SK-N-SH (cell line): Measurements from ENCODE around the gene KLF15. TPM values are rescaled to one million over a fixed set of nuclear protein-coding genes. Genes with fewer than 3 reads are reported as not detected.

ENCODE experiments used
- CTCF ChIA-PET: fragments of 300-600, 350-600 bp; formaldehyde crosslinking; extraction: SDS; loops from one replicate; lab custom pipeline; 2021; lab: Yijun Ruan, JAX
- POLR2A ChIA-PET: fragments of 350-600 bp; sonication (Branson Sonifier 250); formaldehyde crosslinking; extraction: SDS; loops from one replicate; lab custom pipeline; 2020; ENCODE audit warnings: antibody characterized with exemption, inconsistent platforms; lab: Yijun Ruan, JAX
- DNase-seq: peaks from one replicate; pipeline ENCODE4 v3.0.0; 2012
- H2AFZ ChIP-seq: fragments of 200-600 bp; sonication (generic); 2 replicates; pipeline ENCODE4 v1.8.1; 2016; ENCODE audit warnings: antibody characterized with exemption, mild to moderate bottlenecking, low read depth
- H3F3A ChIP-seq: fragments of 200-600 bp; sonication (generic); replicated peaks from 2 replicates; pipeline ENCODE3; 2016; ENCODE audit warnings: antibody characterized with exemption, mild to moderate bottlenecking; ENCODE audit not compliant: insufficient read depth
- H3K27ac ChIP-seq, 2 experiments: fragments of 200-500 bp in 1 of 2; fragments of 200-600 bp in 1 of 2; sonication (Bioruptor generic) in 1 of 2; sonication (generic), shearing (Covaris generic) in 1 of 2; 2 replicates each; pipeline versions ENCODE4 v1.5.1 to v1.6.1; 2014 to 2016; ENCODE audit warnings: low read depth in 2 of 2, inconsistent platforms in 1 of 2, low read length in 1 of 2, mild to moderate bottlenecking in 1 of 2, mixed read lengths in 1 of 2
- H3K27me3 ChIP-seq: fragments of 200-600 bp; sonication (generic), shearing (Covaris generic); 2 replicates; pipeline ENCODE4 v1.6.1; 2016; ENCODE audit warnings: mixed run types; ENCODE audit not compliant: insufficient read depth
- H3K36me3 ChIP-seq, 2 experiments: fragments of 200-500 bp in 1 of 2; fragments of 200-600 bp in 1 of 2; sonication (Bioruptor generic) in 1 of 2; sonication (generic) in 1 of 2; replicated peaks in 1 of 2; 2 replicates each; pipeline versions ENCODE3 to v1.5.1; 2014 to 2016; ENCODE audit warnings: low read length in 1 of 2, mild to moderate bottlenecking in 1 of 2; ENCODE audit not compliant: insufficient read depth in 2 of 2, control insufficient read depth in 1 of 2
- H3K4me1 ChIP-seq, 2 experiments: fragments of 200-500 bp in 1 of 2; fragments of 200-600 bp in 1 of 2; sonication (Bioruptor generic) in 1 of 2; sonication (generic), shearing (Covaris generic) in 1 of 2; 2 replicates each; pipeline versions ENCODE4 v1.5.1 to v1.6.1; 2014 to 2016; ENCODE audit warnings: low read depth in 1 of 2, low read length in 1 of 2, mixed run types in 1 of 2; ENCODE audit not compliant: insufficient read depth in 2 of 2, control insufficient read depth in 1 of 2
- H3K4me2 ChIP-seq: fragments of 200-600 bp; sonication (generic), shearing (Covaris generic); 2 replicates; pipeline ENCODE4 v1.6.1; 2017; ENCODE audit warnings: mixed run types
- H3K4me3 ChIP-seq, 2 experiments: fragments of 200-500 bp in 1 of 2; fragments of 200-600 bp in 1 of 2; sonication (Bioruptor generic) in 1 of 2; sonication (generic), shearing (Covaris generic) in 1 of 2; 2 replicates each; pipeline versions ENCODE4 v1.5.1 to v1.8.1; 2014 to 2016; ENCODE audit warnings: low read depth in 2 of 2, inconsistent platforms in 1 of 2, low read length in 1 of 2, mild to moderate bottlenecking in 1 of 2, mixed read lengths in 1 of 2, moderate library complexity in 1 of 2
- H3K79me2 ChIP-seq: fragments of 200-600 bp; sonication (generic); 2 replicates; pipeline ENCODE4 v1.8.1; 2017; ENCODE audit warnings: mild to moderate bottlenecking; ENCODE audit not compliant: insufficient read depth
- H3K9ac ChIP-seq: fragments of 200-600 bp; sonication (generic); 2 replicates; pipeline ENCODE4 v1.6.1; 2017; ENCODE audit warnings: mixed run types
- H3K9me2 ChIP-seq: fragments of 200-600 bp; sonication (generic); 2 replicates; pipeline ENCODE4 v1.6.1; 2017; ENCODE audit warnings: mixed run types
- H3K9me3 ChIP-seq: fragments of 200-600 bp; sonication (generic); 2 replicates; pipeline ENCODE4 v1.6.1; 2017; ENCODE audit warnings: mixed run types, mild to moderate bottlenecking, moderate library complexity
- H4K20me1 ChIP-seq: fragments of 200-600 bp; sonication (generic); 2 replicates; pipeline ENCODE4 v1.6.1; 2017; ENCODE audit warnings: mild to moderate bottlenecking, mixed run types; ENCODE audit not compliant: insufficient read depth
- EP300 ChIP-seq, 2 experiments: IDR thresholded peaks; 2 replicates each; pipeline versions ENCODE4 v1.4.0 to v1.6.1; 2012; ENCODE audit warnings: borderline replicate concordance in 1 of 2, low read depth in 1 of 2, low read length in 1 of 2
- EZH2phosphoT487 ChIP-seq: fragments of 200-600 bp; sonication (generic); IDR thresholded peaks from 2 replicates; pipeline ENCODE4 v1.6.1; 2017; ENCODE audit warnings: low read depth, mixed run types, mild to moderate bottlenecking, antibody characterized with exemption, moderate library complexity, borderline replicate concordance
- FOXJ3 ChIP-seq: sonication (generic); formaldehyde crosslinking; IDR thresholded peaks from 2 replicates; pipeline ENCODE4 v1.5.1; 2020; ENCODE audit warnings: mild to moderate bottlenecking, missing genetic modification reagents
- GABPA ChIP-seq: IDR thresholded peaks from 2 replicates; pipeline ENCODE4 v1.4.0; 2012; ENCODE audit warnings: low read depth, mild to moderate bottlenecking
- JUND ChIP-seq: IDR thresholded peaks from 2 replicates; pipeline ENCODE4 v1.4.0; 2012
- MEF2A ChIP-seq: IDR thresholded peaks from 2 replicates; pipeline ENCODE4 v1.4.0; 2012; ENCODE audit warnings: low read depth, borderline replicate concordance
- NFIC ChIP-seq: IDR thresholded peaks from 2 replicates; pipeline ENCODE4 v1.4.0; 2012; ENCODE audit warnings: borderline replicate concordance
- POLR2AphosphoS5 ChIP-seq: IDR thresholded peaks from 2 replicates; pipeline ENCODE4 v1.6.1; 2012; ENCODE audit warnings: low read depth, low read length
- RFX5 ChIP-seq: IDR thresholded peaks from 2 replicates; pipeline ENCODE4 v1.6.1; 2012; ENCODE audit warnings: mild to moderate bottlenecking, improper control_type of control experiment, low read length
- SIN3A ChIP-seq: IDR thresholded peaks from 2 replicates; pipeline ENCODE4 v1.6.1; 2012; ENCODE audit warnings: low read depth, mild to moderate bottlenecking, low read length, moderate library complexity, borderline replicate concordance
- TAF1 ChIP-seq: IDR thresholded peaks from 2 replicates; pipeline ENCODE4 v1.6.1; 2012; ENCODE audit warnings: low read depth, mild to moderate bottlenecking, low read length, moderate library complexity, borderline replicate concordance
- TCF12 ChIP-seq: IDR thresholded peaks from 2 replicates; pipeline ENCODE4 v1.4.0; 2012
- YY1 ChIP-seq: IDR thresholded peaks from 2 replicates; pipeline ENCODE4 v1.4.0; 2012; ENCODE audit warnings: low read depth, mild to moderate bottlenecking
- WGBS: methylation state at CpG from one replicate; pipeline ENCODE4 v1.1.6; 2017; ENCODE audit warnings: low lambda C conversion rate; 5-methylcytosine and 5-hydroxymethylcytosine counted together
- polyA plus RNA-seq, 3 experiments: library from polyadenylated mRNA; depleted of rRNA; stranded (reverse); fragments of >200 nt; gene quantifications; 2 replicates each; pipeline ENCODE4 v1.2.3, GENCODE V29; 2012
- TF ChIP-seq, protein P1 (sequence below): fragments of 150-350 bp; IDR thresholded peaks from 2 replicates; pipeline ENCODE4 v1.6.1; 2016; ENCODE audit warnings: mild to moderate bottlenecking, low read depth, low read length
- TF ChIP-seq, protein P2 (sequence below): IDR thresholded peaks from 2 replicates; pipeline ENCODE4; 2012
- TF ChIP-seq, protein P3 (sequence below): fragments of 200-600 bp; sonication (generic); IDR thresholded peaks from 2 replicates; pipeline ENCODE4 v1.6.1; 2017; ENCODE audit warnings: antibody characterized with exemption, mild to moderate bottlenecking, moderate library complexity
- TF ChIP-seq, protein P4 (sequence below): IDR thresholded peaks from 2 replicates; pipeline ENCODE4 v1.4.0; 2012; ENCODE audit warnings: low read depth
- TF ChIP-seq, protein P5 (sequence below): fragments of 150-350 bp; IDR thresholded peaks from 2 replicates; pipeline ENCODE4 v1.6.1; 2017; ENCODE audit warnings: antibody characterized with exemption, low read length, low read depth, borderline replicate concordance
- TF ChIP-seq, protein P6 (sequence below): IDR thresholded peaks from 2 replicates; pipeline ENCODE4 v1.6.1; 2012; ENCODE audit warnings: mild to moderate bottlenecking, low read depth, low read length, moderate library complexity
- TF ChIP-seq, protein P7 (sequence below): IDR thresholded peaks from 2 replicates; pipeline ENCODE4 v1.4.0; 2012; ENCODE audit warnings: low read depth, borderline replicate concordance

The KLF15 gene
- polyA plus RNA-seq, 1 of the 3 experiments (the other 2 are of a cell fraction) = 0.28 TPM

DNA sequence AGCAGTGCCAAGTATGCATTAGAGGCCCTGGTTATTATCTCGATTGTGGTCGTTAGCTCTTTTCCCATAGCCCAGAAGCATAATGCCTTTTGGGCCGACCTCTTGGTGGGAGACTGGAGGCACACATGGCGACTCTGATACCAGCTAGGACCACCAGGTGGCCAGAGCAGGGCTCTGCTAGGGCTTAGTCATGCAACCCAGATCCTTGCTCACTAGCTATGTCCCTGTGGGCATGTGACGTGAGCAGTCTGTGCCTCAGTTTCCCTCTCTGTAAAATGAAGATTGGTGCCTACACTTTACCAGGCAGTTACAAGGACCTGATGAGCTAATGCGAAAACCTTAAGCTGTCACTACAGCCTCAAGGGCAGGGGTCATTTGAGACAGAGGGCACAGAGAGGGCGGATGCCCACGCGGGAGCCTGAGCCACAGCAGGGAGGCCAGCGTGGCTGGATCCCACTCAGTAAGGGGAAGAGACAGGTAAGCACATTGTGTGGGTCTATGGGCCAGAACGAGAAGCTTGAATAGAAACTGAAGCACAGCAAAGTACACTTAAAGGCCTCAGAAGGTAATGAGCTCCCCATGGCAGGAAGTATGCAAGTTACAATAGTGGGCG, 8.8 kb downstream of the KLF15 start:
- POLR2A ChIA-PET = no interaction called here
- TF ChIP-seq, protein P1, sequence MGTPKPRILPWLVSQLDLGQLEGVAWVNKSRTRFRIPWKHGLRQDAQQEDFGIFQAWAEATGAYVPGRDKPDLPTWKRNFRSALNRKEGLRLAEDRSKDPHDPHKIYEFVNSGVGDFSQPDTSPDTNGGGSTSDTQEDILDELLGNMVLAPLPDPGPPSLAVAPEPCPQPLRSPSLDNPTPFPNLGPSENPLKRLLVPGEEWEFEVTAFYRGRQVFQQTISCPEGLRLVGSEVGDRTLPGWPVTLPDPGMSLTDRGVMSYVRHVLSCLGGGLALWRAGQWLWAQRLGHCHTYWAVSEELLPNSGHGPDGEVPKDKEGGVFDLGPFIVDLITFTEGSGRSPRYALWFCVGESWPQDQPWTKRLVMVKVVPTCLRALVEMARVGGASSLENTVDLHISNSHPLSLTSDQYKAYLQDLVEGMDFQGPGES = no peak
- no peak for TF ChIP-seq MEF2A
- no peak for TF ChIP-seq NFIC
- no peak for TF ChIP-seq EP300 (IDR thresholded peaks at IDR 0.05; ENCODE audit: borderline replicate concordance in 1 of 2, low read depth in 1 of 2, low read length in 1 of 2)
- no peak for TF ChIP-seq YY1
- TF ChIP-seq, protein P2, sequence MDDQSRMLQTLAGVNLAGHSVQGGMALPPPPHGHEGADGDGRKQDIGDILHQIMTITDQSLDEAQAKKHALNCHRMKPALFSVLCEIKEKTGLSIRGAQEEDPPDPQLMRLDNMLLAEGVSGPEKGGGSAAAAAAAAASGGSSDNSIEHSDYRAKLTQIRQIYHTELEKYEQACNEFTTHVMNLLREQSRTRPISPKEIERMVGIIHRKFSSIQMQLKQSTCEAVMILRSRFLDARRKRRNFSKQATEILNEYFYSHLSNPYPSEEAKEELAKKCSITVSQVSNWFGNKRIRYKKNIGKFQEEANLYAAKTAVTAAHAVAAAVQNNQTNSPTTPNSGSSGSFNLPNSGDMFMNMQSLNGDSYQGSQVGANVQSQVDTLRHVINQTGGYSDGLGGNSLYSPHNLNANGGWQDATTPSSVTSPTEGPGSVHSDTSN = no peak
- no peak for TF ChIP-seq EZH2phosphoT487
- TF ChIP-seq, protein P3, sequence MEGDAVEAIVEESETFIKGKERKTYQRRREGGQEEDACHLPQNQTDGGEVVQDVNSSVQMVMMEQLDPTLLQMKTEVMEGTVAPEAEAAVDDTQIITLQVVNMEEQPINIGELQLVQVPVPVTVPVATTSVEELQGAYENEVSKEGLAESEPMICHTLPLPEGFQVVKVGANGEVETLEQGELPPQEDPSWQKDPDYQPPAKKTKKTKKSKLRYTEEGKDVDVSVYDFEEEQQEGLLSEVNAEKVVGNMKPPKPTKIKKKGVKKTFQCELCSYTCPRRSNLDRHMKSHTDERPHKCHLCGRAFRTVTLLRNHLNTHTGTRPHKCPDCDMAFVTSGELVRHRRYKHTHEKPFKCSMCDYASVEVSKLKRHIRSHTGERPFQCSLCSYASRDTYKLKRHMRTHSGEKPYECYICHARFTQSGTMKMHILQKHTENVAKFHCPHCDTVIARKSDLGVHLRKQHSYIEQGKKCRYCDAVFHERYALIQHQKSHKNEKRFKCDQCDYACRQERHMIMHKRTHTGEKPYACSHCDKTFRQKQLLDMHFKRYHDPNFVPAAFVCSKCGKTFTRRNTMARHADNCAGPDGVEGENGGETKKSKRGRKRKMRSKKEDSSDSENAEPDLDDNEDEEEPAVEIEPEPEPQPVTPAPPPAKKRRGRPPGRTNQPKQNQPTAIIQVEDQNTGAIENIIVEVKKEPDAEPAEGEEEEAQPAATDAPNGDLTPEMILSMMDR = no peak
- TF ChIP-seq TCF12 = no peak
- TF ChIP-seq, protein P4, sequence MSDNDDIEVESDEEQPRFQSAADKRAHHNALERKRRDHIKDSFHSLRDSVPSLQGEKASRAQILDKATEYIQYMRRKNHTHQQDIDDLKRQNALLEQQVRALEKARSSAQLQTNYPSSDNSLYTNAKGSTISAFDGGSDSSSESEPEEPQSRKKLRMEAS = no peak
- TF ChIP-seq GABPA = no peak
- no peak for TF ChIP-seq TAF1
- TF ChIP-seq RFX5 = no peak
- no peak for TF ChIP-seq POLR2AphosphoS5
- TF ChIP-seq, protein P5, sequence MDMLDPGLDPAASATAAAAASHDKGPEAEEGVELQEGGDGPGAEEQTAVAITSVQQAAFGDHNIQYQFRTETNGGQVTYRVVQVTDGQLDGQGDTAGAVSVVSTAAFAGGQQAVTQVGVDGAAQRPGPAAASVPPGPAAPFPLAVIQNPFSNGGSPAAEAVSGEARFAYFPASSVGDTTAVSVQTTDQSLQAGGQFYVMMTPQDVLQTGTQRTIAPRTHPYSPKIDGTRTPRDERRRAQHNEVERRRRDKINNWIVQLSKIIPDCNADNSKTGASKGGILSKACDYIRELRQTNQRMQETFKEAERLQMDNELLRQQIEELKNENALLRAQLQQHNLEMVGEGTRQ = no peak
- TF ChIP-seq, protein P6, sequence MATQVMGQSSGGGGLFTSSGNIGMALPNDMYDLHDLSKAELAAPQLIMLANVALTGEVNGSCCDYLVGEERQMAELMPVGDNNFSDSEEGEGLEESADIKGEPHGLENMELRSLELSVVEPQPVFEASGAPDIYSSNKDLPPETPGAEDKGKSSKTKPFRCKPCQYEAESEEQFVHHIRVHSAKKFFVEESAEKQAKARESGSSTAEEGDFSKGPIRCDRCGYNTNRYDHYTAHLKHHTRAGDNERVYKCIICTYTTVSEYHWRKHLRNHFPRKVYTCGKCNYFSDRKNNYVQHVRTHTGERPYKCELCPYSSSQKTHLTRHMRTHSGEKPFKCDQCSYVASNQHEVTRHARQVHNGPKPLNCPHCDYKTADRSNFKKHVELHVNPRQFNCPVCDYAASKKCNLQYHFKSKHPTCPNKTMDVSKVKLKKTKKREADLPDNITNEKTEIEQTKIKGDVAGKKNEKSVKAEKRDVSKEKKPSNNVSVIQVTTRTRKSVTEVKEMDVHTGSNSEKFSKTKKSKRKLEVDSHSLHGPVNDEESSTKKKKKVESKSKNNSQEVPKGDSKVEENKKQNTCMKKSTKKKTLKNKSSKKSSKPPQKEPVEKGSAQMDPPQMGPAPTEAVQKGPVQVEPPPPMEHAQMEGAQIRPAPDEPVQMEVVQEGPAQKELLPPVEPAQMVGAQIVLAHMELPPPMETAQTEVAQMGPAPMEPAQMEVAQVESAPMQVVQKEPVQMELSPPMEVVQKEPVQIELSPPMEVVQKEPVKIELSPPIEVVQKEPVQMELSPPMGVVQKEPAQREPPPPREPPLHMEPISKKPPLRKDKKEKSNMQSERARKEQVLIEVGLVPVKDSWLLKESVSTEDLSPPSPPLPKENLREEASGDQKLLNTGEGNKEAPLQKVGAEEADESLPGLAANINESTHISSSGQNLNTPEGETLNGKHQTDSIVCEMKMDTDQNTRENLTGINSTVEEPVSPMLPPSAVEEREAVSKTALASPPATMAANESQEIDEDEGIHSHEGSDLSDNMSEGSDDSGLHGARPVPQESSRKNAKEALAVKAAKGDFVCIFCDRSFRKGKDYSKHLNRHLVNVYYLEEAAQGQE = no peak
- no peak for TF ChIP-seq JUND
- no peak for TF ChIP-seq FOXJ3 (CRISPR knock-in tag)
- TF ChIP-seq, protein P7, sequence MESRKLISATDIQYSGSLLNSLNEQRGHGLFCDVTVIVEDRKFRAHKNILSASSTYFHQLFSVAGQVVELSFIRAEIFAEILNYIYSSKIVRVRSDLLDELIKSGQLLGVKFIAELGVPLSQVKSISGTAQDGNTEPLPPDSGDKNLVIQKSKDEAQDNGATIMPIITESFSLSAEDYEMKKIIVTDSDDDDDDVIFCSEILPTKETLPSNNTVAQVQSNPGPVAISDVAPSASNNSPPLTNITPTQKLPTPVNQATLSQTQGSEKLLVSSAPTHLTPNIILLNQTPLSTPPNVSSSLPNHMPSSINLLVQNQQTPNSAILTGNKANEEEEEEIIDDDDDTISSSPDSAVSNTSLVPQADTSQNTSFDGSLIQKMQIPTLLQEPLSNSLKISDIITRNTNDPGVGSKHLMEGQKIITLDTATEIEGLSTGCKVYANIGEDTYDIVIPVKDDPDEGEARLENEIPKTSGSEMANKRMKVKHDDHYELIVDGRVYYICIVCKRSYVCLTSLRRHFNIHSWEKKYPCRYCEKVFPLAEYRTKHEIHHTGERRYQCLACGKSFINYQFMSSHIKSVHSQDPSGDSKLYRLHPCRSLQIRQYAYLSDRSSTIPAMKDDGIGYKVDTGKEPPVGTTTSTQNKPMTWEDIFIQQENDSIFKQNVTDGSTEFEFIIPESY = no peak
- no peak for TF ChIP-seq SIN3A
- TF ChIP-seq, all 33 proteins: peak for 0
- Histone ChIP-seq H4K20me1 (no peaks in the 10 kb centered on the region), H3K9me2 (no peaks in the 10 kb centered on the region), H2AFZ (no peak overlapping the region), H3K27ac (no peak overlapping the region), H3K4me2 (no peak overlapping the region), H3K27me3 (no peaks in the 10 kb centered on the region), H3K79me2 (no peaks in the 10 kb centered on the region), H3K36me3 (no peaks in the 10 kb centered on the region), H3K4me1 (no peaks in the 10 kb centered on the region; a peak in 1 of 4 replicates), H3K4me3 (no peak overlapping the region), H3K9ac (no peak overlapping the region), H3F3A (no peaks in the 10 kb centered on the region), H3K9me3 (no peaks in the 10 kb centered on the region)
- peak; percentile 49 for DNase-seq
- 69% methylated on average over 11 of the region's 12 CpGs for WGBS
- CTCF ChIA-PET = interaction anchor here (1.1 to 2.0 kb wide), 7 partner anchors 9 to 214 kb away, joined by 3 to 13 read pairs (median 4); partner anchors contain the start of genes ALDH1L1 and KLF15
